Ovary (tissue), 9 donors: Measurements from ENCODE around the gene LMF1. TPM values are rescaled to one million over a fixed set of nuclear protein-coding genes. Genes with fewer than 3 reads are reported as not detected.

Experiments used
- DNase-seq, 5 donors: peaks; one replicate each; pipeline ENCODE4 v3.0.0-alpha.2; 2019 to 2020
- H3K27ac ChIP-seq, 2 donors: fragments of 200-600 bp; one replicate each; pipeline versions ENCODE4 v1.5.1 to v1.8.0; 2019 to 2022
- H3K27me3 ChIP-seq: fragments of 200-600 bp; one replicate; pipeline ENCODE4 v1.8.0; 2022
- H3K36me3 ChIP-seq: fragments of 200-600 bp; sonication (generic); one replicate; pipeline ENCODE4 v1.5.1; 2019
- H3K4me1 ChIP-seq: one replicate; pipeline ENCODE4 v1.8.1; 2013; ENCODE audit warnings: mild to moderate bottlenecking, moderate library complexity; ENCODE audit not compliant: insufficient read depth
- H3K4me3 ChIP-seq: fragments of 200-600 bp; sonication (generic); one replicate; pipeline ENCODE4 v1.5.1; 2017
- H3K9me3 ChIP-seq, 2 donors: fragments of 200-600 bp in 1 of 2; sonication (generic) in 1 of 2; one replicate each; pipeline versions ENCODE4 v1.5.1 to v1.8.1; 2013 to 2019; ENCODE audit warnings: mild to moderate bottlenecking in 1 of 2, moderate library complexity in 1 of 2
- EP300 ChIP-seq: sonication (generic); formaldehyde crosslinking; IDR thresholded peaks from one replicate; pipeline ENCODE4 v1.6.1; 2017; ENCODE audit warnings: antibody characterized with exemption
- POLR2A ChIP-seq: fragments of 450-650 bp; IDR thresholded peaks from one replicate; pipeline ENCODE4 v1.6.1; 2017; ENCODE audit warnings: antibody characterized with exemption, mild to moderate bottlenecking, moderate library complexity
- WGBS, 3 donors: extraction: QIAGEN DNeasy Blood & Tissue Kit in 1 of 3; methylation state at CpG; one replicate each; pipeline versions ENCODE4 v1.1.5 to v1.1.7; 2013 to 2017; 5-methylcytosine and 5-hydroxymethylcytosine counted together
- intact Hi-C, 4 donors: fragments of 100-400 bp; cut with DNase I; formaldehyde crosslinking; loops; one replicate each; pipeline versions ENCODE4 v1.11.0 to v1.15.1; 2022 to 2023
- polyA plus RNA-seq, 2 donors: library from polyadenylated mRNA; stranded (reverse); fragments of 200-250 nt in 1 of 2; fragments of 350-450 nt in 1 of 2; fragmentation: Illumina TruSeq in 1 of 2; extraction: RNeasy Lipid Tissue Mini Kit (QIAGEN cat#74804) in 1 of 2; gene quantifications; one replicate each; pipeline ENCODE4 v1.2.3, GENCODE V29; 2013 to 2014
- total RNA-seq, 7 donors: library from RNA; depleted of rRNA in 2 of 7; stranded (reverse); fragments of >200 nt in 2 of 7; fragmentation: NEBNext Ultra II Directional in 3 of 7; extraction: Animal tissue kit (Norgen Biotek cat#: 25700) in 3 of 7; gene quantifications; one replicate each; pipeline versions ENCODE4 v1.1.0 to v1.2.4, GENCODE V29; 2016 to 2023
- TF ChIP-seq, protein P1 (sequence below), 3 donors: fragments of 450-650 bp in 2 of 3; fragments of 200-600 bp in 1 of 3; IDR thresholded peaks; one replicate each; pipeline versions ENCODE4 v1.5.1 to v1.8.0; 2016 to 2022; ENCODE audit warnings: antibody characterized with exemption in 3 of 3, mild to moderate bottlenecking in 1 of 3
- donor health status: DM: no; HTN: no; CAD: no; lungs with moderate emphysema.
- donor health status: DM: no; HTN: no; CAD: no.
- donor health status: Bipolar disorder and iron deficiency.
- donor health status: DM: yes; HTN: yes; CAD: no.
- donor health status: DM: no; HTN: no; CAD: no.
- donor health status: DM: yes; HTN: yes; CAD: no.

Gene LMF1
- total and polyA plus RNA-seq, 9 donors, result 7.8 to 31.9 (median 23.6) TPM

DNA sequence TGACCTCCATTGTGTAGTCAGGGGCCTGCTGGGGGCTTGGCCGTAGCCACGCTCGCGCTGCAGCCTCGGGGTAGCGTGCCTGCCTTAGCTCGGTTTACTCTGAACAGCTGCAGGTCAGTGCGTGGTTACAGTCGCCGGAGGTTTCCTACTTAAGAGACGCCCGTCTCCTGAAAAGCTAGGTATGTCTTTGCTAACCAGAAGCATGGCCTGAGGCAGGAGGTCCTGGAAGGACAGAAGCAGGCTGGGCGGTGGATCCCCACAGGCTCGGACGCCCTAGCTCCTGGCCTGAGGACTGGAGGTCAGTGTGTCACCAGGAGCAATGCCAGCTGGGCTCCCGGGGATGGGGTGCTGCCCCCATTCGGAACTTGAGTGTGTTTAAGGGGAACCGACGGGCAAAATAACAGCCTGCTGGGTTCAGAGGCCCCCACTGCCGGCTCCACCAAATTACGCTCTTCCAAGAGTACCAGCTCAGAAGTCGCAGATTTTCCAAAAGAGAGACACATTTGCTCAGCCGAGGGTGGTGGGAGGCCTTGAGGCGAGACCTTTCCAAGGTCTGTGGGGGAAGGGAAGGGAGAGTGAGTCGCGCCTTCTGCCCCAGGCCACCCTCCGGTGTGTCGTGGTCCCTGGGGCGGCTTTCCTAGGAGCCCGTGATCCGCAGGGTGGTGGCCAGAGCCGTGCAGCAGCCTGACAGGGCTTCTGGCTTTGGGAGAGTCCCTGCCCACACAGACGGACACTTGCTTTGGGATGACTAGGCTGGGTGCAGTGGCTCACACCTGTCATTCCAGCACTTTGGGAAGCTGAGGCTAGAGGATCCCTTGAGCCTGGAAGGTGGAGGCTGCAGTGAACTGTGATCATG, 166.4 kb downstream of the LMF1 start:
- Histone ChIP-seq H3K4me3 (no peak overlapping the region), H3K27me3 (peaks cover 9% of the 10 kb centered on the region), H3K9me3 (no peaks in the 10 kb centered on the region), H3K36me3 (no peaks in the 10 kb centered on the region), H3K4me1 (peaks cover 7% of the 10 kb centered on the region), H3K27ac (no peak overlapping the region)
- intact Hi-C loops, result no loop called here
- TF ChIP-seq POLR2A (no peak), EP300 (no peak)
- TF ChIP-seq, protein P1, sequence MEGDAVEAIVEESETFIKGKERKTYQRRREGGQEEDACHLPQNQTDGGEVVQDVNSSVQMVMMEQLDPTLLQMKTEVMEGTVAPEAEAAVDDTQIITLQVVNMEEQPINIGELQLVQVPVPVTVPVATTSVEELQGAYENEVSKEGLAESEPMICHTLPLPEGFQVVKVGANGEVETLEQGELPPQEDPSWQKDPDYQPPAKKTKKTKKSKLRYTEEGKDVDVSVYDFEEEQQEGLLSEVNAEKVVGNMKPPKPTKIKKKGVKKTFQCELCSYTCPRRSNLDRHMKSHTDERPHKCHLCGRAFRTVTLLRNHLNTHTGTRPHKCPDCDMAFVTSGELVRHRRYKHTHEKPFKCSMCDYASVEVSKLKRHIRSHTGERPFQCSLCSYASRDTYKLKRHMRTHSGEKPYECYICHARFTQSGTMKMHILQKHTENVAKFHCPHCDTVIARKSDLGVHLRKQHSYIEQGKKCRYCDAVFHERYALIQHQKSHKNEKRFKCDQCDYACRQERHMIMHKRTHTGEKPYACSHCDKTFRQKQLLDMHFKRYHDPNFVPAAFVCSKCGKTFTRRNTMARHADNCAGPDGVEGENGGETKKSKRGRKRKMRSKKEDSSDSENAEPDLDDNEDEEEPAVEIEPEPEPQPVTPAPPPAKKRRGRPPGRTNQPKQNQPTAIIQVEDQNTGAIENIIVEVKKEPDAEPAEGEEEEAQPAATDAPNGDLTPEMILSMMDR (IDR thresholded peaks at IDR 0.05), result no peak
- 36 to 49% (median 47%) methylated on average over 33 of the region's 33 CpGs for WGBS, 3 donors
- DNase-seq, result no peak

DNA sequence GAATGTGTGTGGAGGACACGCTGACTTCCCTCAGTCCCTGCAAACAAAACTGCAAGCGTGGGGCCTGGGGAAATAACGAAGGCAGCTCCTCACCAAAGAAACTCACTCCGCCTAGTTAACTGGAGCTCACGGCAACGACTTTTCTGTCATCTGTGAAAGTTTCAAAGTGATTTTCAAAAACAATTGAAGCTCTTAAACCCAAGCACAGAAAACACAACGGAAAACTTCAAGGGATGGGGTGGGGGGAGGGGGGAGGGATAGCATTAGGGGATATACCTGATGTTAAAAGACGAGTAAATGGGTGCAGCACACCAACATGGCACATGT, 167.1 kb downstream of the LMF1 start:
- H3K9me3 ChIP-seq, result no peaks in the 10 kb centered on the region
- WGBS, 3 donors, result 32% methylated on average over 8 of the region's 8 CpGs
- H3K4me1 ChIP-seq, result peaks cover 7% of the 10 kb centered on the region
- DNase-seq, result no peak
- H3K27me3 ChIP-seq, result peaks cover 9% of the 10 kb centered on the region
- TF ChIP-seq EP300 (no peak), POLR2A (no peak)
- TF ChIP-seq, protein P1 (IDR thresholded peaks at IDR 0.05), result no peak
- H3K36me3 ChIP-seq, result no peaks in the 10 kb centered on the region
- intact Hi-C loops, result no loop called here
- no peak overlapping the region for H3K4me3 ChIP-seq
- H3K27ac ChIP-seq, result no peak overlapping the region

Other genes with a start within 250 kb of the LMF1 start
- gene ANTKMT, start 249.8 kb downstream of the LMF1 start, total RNA-seq, result 10 to 100 TPM; 15.9 to 43.9 (median 26.0) TPM
- 10 to 100 TPM in 1 of 2 donors, not detected in 1; 13.2 TPM for gene ANTKMT, start 249.8 kb downstream of the LMF1 start, polyA plus RNA-seq
- 10 to 100 TPM in 1 of 7 donors, 1 to 10 TPM in 4, under 1 TPM in 1, not detected in 1; 0.40 to 44.3 (median 4.7) TPM for gene CCDC78, start 244.5 kb downstream of the LMF1 start, total RNA-seq
- under 1 TPM in 1 of 2 donors, not detected in 1; 0.41 TPM for gene CCDC78, start 244.5 kb downstream of the LMF1 start, polyA plus RNA-seq
- 10 to 100 TPM in 1 of 7 donors, 1 to 10 TPM in 6; 2.6 to 25.7 (median 3.6) TPM for gene HAGHL, start 243.9 kb downstream of the LMF1 start, total RNA-seq
- gene HAGHL, start 243.9 kb downstream of the LMF1 start, polyA plus RNA-seq, result 1 to 10 TPM in 1 of 2 donors, not detected in 1; 2.6 TPM
- 10 to 100 TPM; 20.8 to 32.5 (median 22.2) TPM for gene CIAO3, start 230.0 kb downstream of the LMF1 start, total RNA-seq
- 10 to 100 TPM in 1 of 2 donors, 1 to 10 TPM in 1; 8.5 to 18.0 TPM for gene CIAO3, start 230.0 kb downstream of the LMF1 start, polyA plus RNA-seq
- gene MSLN, start 210.2 kb downstream of the LMF1 start, total RNA-seq, result 100 to 1,000 TPM in 1 of 7 donors, 10 to 100 TPM in 3, 1 to 10 TPM in 2, under 1 TPM in 1; 0.40 to 314 (median 13.6) TPM
- 1 to 10 TPM; 1.5 to 1.9 TPM for gene MSLN, start 210.2 kb downstream of the LMF1 start, polyA plus RNA-seq
- 10 to 100 TPM; 11.1 to 18.6 (median 16.1) TPM for gene RPUSD1, start 182.6 kb downstream of the LMF1 start, total RNA-seq
- gene RPUSD1, start 182.6 kb downstream of the LMF1 start, polyA plus RNA-seq, result 10 to 100 TPM in 1 of 2 donors, not detected in 1; 13.1 TPM
- 10 to 100 TPM in 6 of 7 donors, 1 to 10 TPM in 1; 8.5 to 25.5 (median 18.7) TPM for gene CHTF18, start 182.4 kb downstream of the LMF1 start, total RNA-seq
- gene CHTF18, start 182.4 kb downstream of the LMF1 start, polyA plus RNA-seq, result 10 to 100 TPM in 1 of 2 donors, under 1 TPM in 1; 0.32 to 21.7 TPM
- not detected for gene GNG13, start 170.2 kb downstream of the LMF1 start, total RNA-seq
- gene GNG13, start 170.2 kb downstream of the LMF1 start, polyA plus RNA-seq, result not detected
- under 1 TPM; 0.08 to 0.48 (median 0.32) TPM for gene SOX8, start 10.8 kb upstream of the LMF1 start, total RNA-seq
- gene SOX8, start 10.8 kb upstream of the LMF1 start, polyA plus RNA-seq, result under 1 TPM; 0.25 to 0.52 TPM
- not detected for gene SSTR5, start 101.8 kb upstream of the LMF1 start, total RNA-seq
- gene SSTR5, start 101.8 kb upstream of the LMF1 start, polyA plus RNA-seq, result not detected
- gene C1QTNF8, start 125.3 kb upstream of the LMF1 start, total RNA-seq, result under 1 TPM in 1 of 7 donors, not detected in 6; 0.80 TPM
- gene C1QTNF8, start 125.3 kb upstream of the LMF1 start, polyA plus RNA-seq, result not detected
- gene CACNA1H, start 182.1 kb upstream of the LMF1 start, total RNA-seq, result 100 to 1,000 TPM in 5 of 7 donors, 10 to 100 TPM in 2; 36.5 to 217 (median 120) TPM
- gene CACNA1H, start 182.1 kb upstream of the LMF1 start, polyA plus RNA-seq, result 10 to 100 TPM in 1 of 2 donors, 1 to 10 TPM in 1; 7.3 to 80.4 TPM